ACC112 (cell line): ENCODE measurements around the gene ULK4.
"Not testable (repeated sequence)": the region's sequence is repeated elsewhere in the genome, so short reads cannot be mapped to it uniquely, and the experiment has no call there.

Experiments
- H2AFZ ChIP-seq: fragments of 200-600 bp; sonication (generic); one replicate; pipeline ENCODE4 v1.6.0; 2017; ENCODE audit warnings: antibody characterized with exemption, low read length; ENCODE audit not compliant: unreplicated experiment
- H3K27ac ChIP-seq: fragments of 200-600 bp; sonication (generic); 2 replicates; pipeline ENCODE4 v1.5.1; 2014; ENCODE audit warnings: low read depth, mild to moderate bottlenecking, antibody characterized with exemption, low read length, moderate library complexity
- H3K27me3 ChIP-seq: fragments of 200-600 bp; sonication (generic); 2 replicates; pipeline ENCODE4 v1.6.1; 2014; ENCODE audit warnings: mild to moderate bottlenecking, antibody characterized with exemption, low read length, moderate library complexity, mixed read lengths; ENCODE audit not compliant: insufficient read depth
- H3K36me3 ChIP-seq: fragments of 200-600 bp; sonication (generic); 2 replicates; pipeline ENCODE4 v1.6.1; 2016; ENCODE audit warnings: mild to moderate bottlenecking, antibody characterized with exemption, low read length, moderate library complexity, mixed read lengths; ENCODE audit not compliant: insufficient read depth
- H3K4me1 ChIP-seq: fragments of 200-600 bp; sonication (generic); one replicate; pipeline ENCODE4 v1.6.1; 2016; ENCODE audit warnings: low read length, mixed read lengths; ENCODE audit not compliant: insufficient read depth, unreplicated experiment, control insufficient read depth
- H3K4me3 ChIP-seq: fragments of 200-600 bp; sonication (generic); 2 replicates; pipeline ENCODE4 v1.5.1; 2014; ENCODE audit warnings: mild to moderate bottlenecking, low read depth, low read length
- H3K79me2 ChIP-seq: fragments of 200-600 bp; sonication (generic); one replicate; pipeline ENCODE4 v1.6.0; 2016; ENCODE audit warnings: low read length; ENCODE audit not compliant: control insufficient read depth, unreplicated experiment, insufficient read depth

ULK4 gene

DNA sequence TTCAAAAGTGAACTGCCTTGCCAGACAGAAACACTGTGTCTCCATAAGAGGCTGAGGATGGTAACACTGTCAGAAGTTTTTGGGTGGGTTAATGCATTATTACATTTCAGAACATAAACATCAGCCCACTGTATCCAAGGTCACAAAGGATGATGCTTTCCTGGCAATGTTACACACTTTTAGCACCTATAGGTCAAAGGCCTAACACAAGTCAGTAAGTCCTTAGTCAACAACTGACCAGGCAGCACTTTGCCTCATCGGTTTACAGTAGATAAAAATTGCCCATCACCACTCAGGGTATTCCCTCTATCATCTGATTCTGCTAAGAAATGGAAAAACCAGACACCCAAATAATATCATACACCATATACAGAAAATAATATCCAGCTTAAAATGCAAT is 664.2 kb downstream of the ULK4 start:
- no peak overlapping the region for H2AFZ ChIP-seq
- no peaks in the 10 kb centered on the region for H3K36me3 ChIP-seq
- H3K27me3 ChIP-seq = no peaks in the 10 kb centered on the region
- no peak overlapping the region for H3K27ac ChIP-seq
- H3K4me3 ChIP-seq = no peak overlapping the region
- peaks cover 5% of the 10 kb centered on the region for H3K4me1 ChIP-seq
- H3K79me2 ChIP-seq = no peaks in the 10 kb centered on the region

DNA sequence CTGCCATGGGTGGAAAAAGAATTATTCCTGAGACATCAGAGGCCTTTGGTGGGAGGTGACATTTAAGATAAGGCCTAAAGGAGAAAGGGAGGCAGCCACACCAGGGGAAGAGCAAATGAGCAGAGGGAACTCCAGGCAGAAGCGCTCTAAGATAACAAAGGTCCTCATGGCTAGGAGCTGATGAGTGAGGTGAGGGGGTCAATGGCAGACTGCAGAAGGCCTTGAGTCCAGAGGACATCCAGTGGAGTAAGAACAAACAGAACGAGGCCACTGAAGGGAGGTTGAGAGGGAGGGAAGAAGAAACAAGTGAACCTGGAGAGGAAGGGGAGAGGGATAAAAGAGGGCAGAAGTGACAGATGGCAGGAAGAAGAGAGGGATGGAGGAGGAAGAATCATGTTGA is 665.3 kb downstream of the ULK4 start:
- Histone ChIP-seq H2AFZ (no peak overlapping the region), H3K4me3 (no peak overlapping the region), H3K27ac (no peak overlapping the region), H3K79me2 (no peaks in the 10 kb centered on the region), H3K27me3 (no peaks in the 10 kb centered on the region), H3K4me1 (peaks cover 5% of the 10 kb centered on the region), H3K36me3 (no peaks in the 10 kb centered on the region)

DNA sequence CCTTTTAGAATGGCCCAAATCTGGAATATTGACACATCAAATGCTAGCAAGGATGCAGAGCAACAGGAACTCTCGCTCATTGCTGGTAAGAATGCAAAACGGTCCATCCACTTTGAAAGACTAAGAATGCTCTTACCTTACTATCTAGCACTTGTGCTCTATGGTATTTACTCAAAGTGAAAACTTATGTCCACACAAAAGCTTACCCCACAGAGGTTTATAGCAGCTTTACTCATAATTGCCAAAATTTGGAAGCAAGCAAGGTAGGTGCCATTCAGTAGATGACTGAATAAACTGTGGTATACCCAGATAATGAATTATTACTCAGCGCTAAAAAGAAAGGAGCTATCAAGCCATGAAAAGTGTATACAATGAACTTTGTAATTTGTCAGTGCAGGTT is 666.2 kb downstream of the ULK4 start:
- Histone ChIP-seq H3K79me2 (no peaks in the 10 kb centered on the region), H3K27me3 (no peaks in the 10 kb centered on the region), H3K4me3 (no peak overlapping the region), H2AFZ (no peak overlapping the region), H3K4me1 (no peaks in the 10 kb centered on the region), H3K27ac (no peak overlapping the region), H3K36me3 (no peaks in the 10 kb centered on the region)

DNA sequence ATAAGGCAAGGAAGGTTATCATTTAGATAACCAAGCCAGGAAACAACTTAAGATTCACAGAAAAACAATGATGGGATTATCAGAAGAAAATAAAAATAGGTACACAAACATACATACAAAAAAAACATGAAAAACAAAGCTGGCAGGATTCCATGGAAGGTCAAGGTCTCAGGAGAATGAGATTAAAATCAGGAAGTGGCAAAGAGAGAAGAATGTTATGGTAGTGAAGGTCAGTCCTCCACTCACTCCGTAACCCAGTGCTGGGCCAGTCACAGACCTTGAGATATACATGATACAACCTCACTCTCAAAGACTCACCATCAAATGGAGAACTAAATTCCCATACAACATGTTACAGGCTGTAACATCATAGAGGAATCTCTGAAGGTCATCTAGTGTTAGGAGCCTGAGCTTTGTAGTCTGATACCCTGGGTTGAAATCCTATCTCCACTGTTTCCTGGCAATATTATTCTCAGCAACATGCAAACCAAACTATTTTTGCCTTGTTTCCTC is 668.7 kb downstream of the ULK4 start:
- H3K4me3 ChIP-seq = no peak overlapping the region
- no peak overlapping the region for H2AFZ ChIP-seq
- no peaks in the 10 kb centered on the region for H3K36me3 ChIP-seq
- no peaks in the 10 kb centered on the region for H3K27me3 ChIP-seq
- H3K4me1 ChIP-seq = no peaks in the 10 kb centered on the region
- no peak overlapping the region for H3K27ac ChIP-seq
- H3K79me2 ChIP-seq = no peaks in the 10 kb centered on the region

DNA sequence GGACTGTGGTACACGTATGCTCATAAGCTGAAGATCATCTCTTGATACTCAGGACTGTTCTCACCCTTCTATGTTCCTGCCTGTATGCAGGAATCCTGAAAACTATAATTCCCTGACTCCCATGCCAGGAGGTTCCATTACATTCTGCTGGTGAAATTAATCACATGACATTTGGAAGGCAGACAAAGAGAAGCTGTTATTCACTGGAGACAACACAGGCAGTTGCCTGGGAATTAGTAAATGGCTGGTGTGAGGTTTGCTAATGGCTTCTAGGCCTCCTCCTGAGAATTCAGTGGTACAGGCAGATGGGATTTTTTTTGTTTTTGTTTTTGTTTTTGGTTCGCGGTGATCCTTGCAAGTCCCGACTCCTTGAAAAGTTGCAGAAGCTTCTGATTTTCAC is 671.2 kb downstream of the ULK4 start:
- Histone ChIP-seq H3K27ac (no peak overlapping the region), H3K27me3 (no peaks in the 10 kb centered on the region), H3K36me3 (no peaks in the 10 kb centered on the region), H3K4me3 (no peak overlapping the region), H3K4me1 (no peaks in the 10 kb centered on the region), H3K79me2 (no peaks in the 10 kb centered on the region), H2AFZ (no peak overlapping the region)

DNA sequence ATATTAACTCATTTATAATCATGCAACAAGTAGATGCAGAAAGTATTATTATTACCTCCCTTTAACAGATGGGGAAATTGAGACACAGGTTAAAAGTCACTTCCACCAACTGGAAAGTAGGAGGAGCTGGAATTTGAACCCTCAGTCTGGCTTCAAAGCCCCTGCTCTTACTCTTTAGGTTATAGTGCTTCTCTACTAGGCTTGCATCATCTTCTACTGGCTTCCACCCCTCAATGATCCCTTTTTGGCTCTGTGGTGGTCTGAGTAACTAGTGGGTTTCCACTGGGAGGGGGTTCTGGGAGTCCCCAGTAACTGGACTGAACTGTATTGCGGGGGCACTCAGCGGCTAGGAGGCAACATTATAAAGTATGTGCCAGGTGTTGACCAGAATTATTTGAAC is 671.6 kb downstream of the ULK4 start:
- Histone ChIP-seq H3K79me2 (no peaks in the 10 kb centered on the region), H3K4me3 (no peak overlapping the region), H3K36me3 (no peaks in the 10 kb centered on the region), H3K4me1 (no peaks in the 10 kb centered on the region), H3K27ac (no peak overlapping the region), H2AFZ (no peak overlapping the region), H3K27me3 (no peaks in the 10 kb centered on the region)

DNA sequence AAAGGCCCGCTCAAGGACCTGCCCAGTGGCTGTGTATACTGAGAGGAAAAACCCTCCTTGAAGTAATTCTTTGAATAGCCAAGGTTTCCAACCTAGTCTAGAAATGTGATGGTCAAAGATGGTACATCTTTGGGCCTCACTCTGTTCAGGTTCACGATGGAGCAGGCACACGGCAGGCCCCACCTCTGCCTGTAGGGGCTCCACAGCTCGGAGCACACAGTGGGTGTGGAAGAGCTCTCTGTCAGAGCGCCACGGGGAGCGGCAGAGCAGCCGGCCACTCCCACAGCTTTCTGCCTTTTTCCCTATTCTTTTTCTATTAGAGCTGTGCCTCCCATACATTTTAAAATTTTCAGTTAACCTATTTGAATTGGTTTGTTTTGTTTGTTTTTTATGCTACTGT is 673.1 kb downstream of the ULK4 start:
- no peaks in the 10 kb centered on the region for H3K79me2 ChIP-seq
- no peaks in the 10 kb centered on the region for H3K27me3 ChIP-seq
- no peaks in the 10 kb centered on the region for H3K36me3 ChIP-seq
- no peak overlapping the region for H3K4me3 ChIP-seq
- no peaks in the 10 kb centered on the region for H3K4me1 ChIP-seq
- no peak overlapping the region for H3K27ac ChIP-seq
- no peak overlapping the region for H2AFZ ChIP-seq

DNA sequence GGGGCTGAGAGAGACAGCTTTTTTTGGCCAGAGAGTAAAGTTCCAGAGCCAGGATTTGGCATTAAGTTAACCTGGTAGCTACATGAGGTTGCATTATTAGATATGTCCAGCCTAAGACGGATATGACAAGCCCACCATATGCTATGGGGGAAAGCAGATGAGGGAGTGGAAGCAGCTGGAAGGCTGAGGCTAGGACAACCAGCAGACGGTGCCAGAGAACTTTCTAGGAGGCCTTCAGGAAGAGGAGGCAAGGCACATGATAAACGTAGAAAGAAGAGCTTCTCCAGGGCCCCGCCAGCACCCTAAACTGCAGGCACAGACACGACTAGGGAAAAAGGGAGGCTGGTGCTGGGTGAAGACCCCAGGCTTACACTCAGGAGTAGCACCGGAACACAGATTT is 675.6 kb downstream of the ULK4 start:
- no peak overlapping the region for H3K4me3 ChIP-seq
- H3K27ac ChIP-seq = no peak overlapping the region

DNA sequence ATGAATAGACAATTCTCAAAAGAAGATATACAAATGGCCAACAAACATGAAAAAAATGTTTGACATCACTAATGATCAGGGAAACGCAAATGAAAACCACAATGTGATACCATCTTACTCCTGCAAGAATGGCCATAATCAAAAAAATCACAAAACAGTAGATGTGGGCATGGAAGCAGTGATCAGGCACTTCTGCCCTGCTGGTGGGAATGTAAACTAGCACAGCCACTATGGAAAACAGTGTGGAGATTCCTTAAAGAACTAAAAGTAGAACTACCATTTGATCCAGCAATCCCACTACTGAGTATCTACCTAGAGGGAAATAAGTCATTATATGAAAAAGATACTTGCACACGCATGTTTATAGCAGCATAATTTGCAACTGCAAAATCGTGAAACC is 677.0 kb downstream of the ULK4 start:
- not testable (repeated sequence) for H3K27ac ChIP-seq, H3K4me1 ChIP-seq, H3K36me3 ChIP-seq, H2AFZ ChIP-seq, H3K27me3 ChIP-seq, H3K4me3 ChIP-seq, H3K79me2 ChIP-seq

More for the DNA sequence above, 675.6 kb downstream of the ULK4 start:
- Histone ChIP-seq H2AFZ (no peak overlapping the region), H3K27me3 (no peaks in the 10 kb centered on the region), H3K4me1 (no peaks in the 10 kb centered on the region), H3K36me3 (no peaks in the 10 kb centered on the region), H3K79me2 (no peaks in the 10 kb centered on the region)

DNA sequence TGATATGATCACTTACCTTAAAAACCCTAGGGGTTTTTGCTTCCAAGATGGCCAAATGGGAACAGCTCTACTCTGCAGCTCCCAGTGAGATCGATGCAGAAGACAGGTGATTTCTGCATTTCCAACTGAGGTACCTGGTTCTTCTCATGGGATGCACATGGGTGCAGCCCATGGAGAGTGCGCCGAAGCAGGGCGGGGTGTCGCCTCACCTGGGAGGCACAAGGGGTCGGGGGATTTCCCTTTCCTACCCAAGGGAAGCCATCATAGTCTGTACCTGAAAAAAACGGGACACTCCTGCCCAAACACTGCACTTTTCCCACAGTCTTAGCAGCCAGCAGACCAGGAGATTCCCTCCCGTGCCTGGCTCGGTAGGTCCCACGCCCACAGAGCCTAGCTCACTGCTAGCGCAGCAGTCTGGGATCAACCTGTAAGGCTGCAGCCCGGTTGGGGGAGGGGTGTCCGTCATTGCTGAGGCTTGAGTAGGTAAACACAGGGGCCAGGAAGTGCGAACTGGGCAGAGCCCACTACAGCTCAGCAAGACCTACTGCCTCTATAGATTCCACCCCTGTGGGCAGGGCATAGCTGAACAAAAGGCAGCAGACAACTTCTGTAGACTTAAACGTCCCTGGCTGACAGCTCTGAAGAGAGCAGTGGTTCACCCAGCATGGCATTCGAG is 684.0 kb downstream of the ULK4 start:
- H3K4me1 ChIP-seq = peaks cover 23% of the 10 kb centered on the region
- H3K27ac ChIP-seq = no peak overlapping the region
- H3K4me3 ChIP-seq = no peak overlapping the region
- no peaks in the 10 kb centered on the region for H3K36me3 ChIP-seq
- no peaks in the 10 kb centered on the region for H3K79me2 ChIP-seq
- H3K27me3 ChIP-seq = no peaks in the 10 kb centered on the region
- H2AFZ ChIP-seq = no peak overlapping the region

DNA sequence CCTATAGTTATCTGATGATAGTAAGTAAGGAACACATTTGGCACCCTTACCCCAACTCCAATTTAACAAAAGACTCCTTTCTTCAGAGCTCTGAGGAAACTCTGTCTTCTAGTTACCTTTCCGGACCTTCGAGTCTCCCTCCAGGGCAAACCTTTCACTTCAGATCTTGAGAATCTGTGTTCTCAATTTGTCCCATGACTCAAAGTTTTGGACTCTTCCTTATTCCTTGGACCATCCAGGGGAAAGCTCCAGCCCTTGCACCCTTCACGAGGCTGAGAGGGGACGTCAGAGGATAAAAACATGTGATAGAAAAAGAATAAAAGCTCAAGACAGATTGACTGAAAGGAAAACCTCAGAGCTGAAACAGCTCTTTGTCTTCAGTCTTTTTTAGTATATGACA is 685.7 kb downstream of the ULK4 start:
- Histone ChIP-seq H3K36me3 (no peaks in the 10 kb centered on the region), H3K27ac (no peak overlapping the region), H2AFZ (no peak overlapping the region), H3K79me2 (no peaks in the 10 kb centered on the region), H3K4me1 (peaks cover 23% of the 10 kb centered on the region), H3K4me3 (no peak overlapping the region), H3K27me3 (no peaks in the 10 kb centered on the region)
